ENCODE results near the gene LASP1. TPM values are rescaled to one million over a fixed set of nuclear protein-coding genes. Genes with fewer than 3 reads are reported as not detected.

Gene LASP1
- total and polyA plus RNA-seq, 2 donors (not counting 3 experiments of a cell fraction or from before 2014, with no cell fraction given), result 214 to 242 TPM

- FAIRE-seq, result no peak
- H3K4me3 ChIP-seq (replicated peaks in 1 of 3; ENCODE audit: insufficient read depth in 1 of 3, low read depth in 1 of 3, low read length in 3 of 3), result no peak overlapping the region
- H3K9me3 ChIP-seq (replicated peaks; ENCODE audit: control insufficient read depth, insufficient read depth, low read length), result no peaks in the 10 kb centered on the region
- ChIA-PET CTCF (interaction anchor here (1.2 to 1.6 kb wide), 2 partner anchors 10 to 32 kb away, joined by 4 read pairs; no protein-coding TSS in a partner anchor), POLR2A (interaction anchor here (0.9 kb wide), 1 partner anchor 34 kb away, joined by 4 read pairs; the partner anchor contains the start of gene LASP1)
- H3K79me2 ChIP-seq (ENCODE audit: control insufficient read depth, insufficient read depth, low read length), result peaks cover 51% of the 10 kb centered on the region
- TF ChIP-seq POLR2A (IDR thresholded peaks at IDR 0.05; ENCODE audit: low read depth, low read length), result no peak
- TF ChIP-seq MAX (IDR thresholded peaks at IDR 0.05; ENCODE audit: insufficient read depth, insufficient read length), result no peak
- TF ChIP-seq MYC (IDR thresholded peaks at IDR 0.05; ENCODE audit: low read depth, low read length), result no peak
- TF ChIP-seq EZH2 (IDR thresholded peaks at IDR 0.05; ENCODE audit: borderline replicate concordance, low read depth, low read length, severe bottlenecking), result no peak
- TF ChIP-seq POLR2AphosphoS5 (IDR thresholded peaks at IDR 0.05; ENCODE audit: insufficient read depth, low read depth, low read length), result no peak
- TF ChIP-seq GATA2 (IDR thresholded peaks at IDR 0.05; ENCODE audit: insufficient read depth, insufficient read length, low read depth, low read length), result no peak
- TF ChIP-seq FOS (IDR thresholded peaks at IDR 0.05; ENCODE audit: borderline replicate concordance, insufficient read depth, low read length), result no peak
- no peak for TF ChIP-seq CTCF (IDR thresholded peaks at IDR 0.05; ENCODE audit: extremely low read depth in 1 of 2, insufficient read depth in 1 of 2, low read depth in 1 of 2, low read length in 2 of 2)
- no peak for TF ChIP-seq JUN (IDR thresholded peaks at IDR 0.05; ENCODE audit: borderline replicate concordance, insufficient read depth, insufficient read length, low read depth)
- no peak overlapping the region for H3K4me2 ChIP-seq (ENCODE audit: insufficient read depth, low read length)
- no TSS peak for BruUV-seq (replicated peaks)
- no peaks in the 10 kb centered on the region for H3K9me1 ChIP-seq (replicated peaks; ENCODE audit: control insufficient read depth, extremely low read depth, insufficient read depth, low read length)
- no peak overlapping the region for H2AFZ ChIP-seq (ENCODE audit: low read depth, low read length)
- peaks cover 53% of the 10 kb centered on the region for H3K4me1 ChIP-seq (ENCODE audit: control insufficient read depth, extremely low read depth, insufficient read depth, low read length)
- no peaks in the 10 kb centered on the region for H4K20me1 ChIP-seq (replicated peaks; ENCODE audit: control insufficient read depth, extremely low read depth, insufficient read depth, low read length)
- no peak overlapping the region for H3K9ac ChIP-seq (replicated peaks; ENCODE audit: extremely low read depth, insufficient read depth, low read length)
- no peaks in the 10 kb centered on the region for H3K27me3 ChIP-seq (ENCODE audit: control insufficient read depth in 2 of 2, insufficient read depth in 2 of 2, low read length in 2 of 2)
- H3K36me3 ChIP-seq (ENCODE audit: control insufficient read depth in 2 of 2, extremely low read depth in 1 of 2, insufficient read depth in 2 of 2, low read length in 2 of 2), result peaks cover 0 to 10% of the 10 kb centered on the region in 2 experiments
- intact Hi-C loops (cut with micrococcal nuclease), result no loop called here
- dilution Hi-C loops (cut with MboI; ENCODE audit: extremely low pct_ligation_motif_present, low sequenced_read_pairs), result no loop called here
- H3K27ac ChIP-seq (ENCODE audit: insufficient read depth, low read depth, low read length), result no peak overlapping the region
- no peak for DNase-seq (ENCODE audit: low read depth, low spot score)
Measured at GRCh38 chr17:38903404-38903803, 33.5 kb downstream of the LASP1 start.
